HG02623 (cell line): ENCODE results near the gene OR4E2.
"Not testable (repeated sequence)": the region's sequence is repeated elsewhere in the genome, so short reads cannot be mapped to it uniquely, and the experiment has no call there.

ENCODE experiments used
- ATAC-seq: cut with Tn5 transposase; IDR thresholded peaks from one replicate; pipeline ENCODE4 v1.9.1; 2021; ENCODE audit warnings: moderate library complexity; ENCODE audit not compliant: unreplicated experiment

The OR4E2 gene

DNA sequence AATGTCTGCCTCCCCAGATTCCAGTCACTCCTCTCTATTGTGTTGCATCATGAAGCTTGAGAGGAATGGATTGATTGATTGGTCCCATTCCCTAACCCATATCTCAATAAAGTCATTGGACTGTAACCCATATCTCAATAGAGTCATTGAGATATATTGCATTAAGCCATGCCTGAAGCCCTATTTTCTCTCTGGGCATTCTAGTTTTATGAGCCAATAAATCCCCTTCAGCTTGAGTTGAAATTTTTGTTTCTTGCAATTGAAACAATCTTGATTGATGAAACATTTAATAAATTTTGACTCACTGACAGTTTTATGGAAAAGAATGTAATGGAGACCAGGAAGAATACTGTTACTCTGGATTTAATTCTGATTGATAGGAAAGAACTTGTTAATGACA is 40.8 kb downstream of the OR4E2 start:
- ATAC-seq = no peak

DNA sequence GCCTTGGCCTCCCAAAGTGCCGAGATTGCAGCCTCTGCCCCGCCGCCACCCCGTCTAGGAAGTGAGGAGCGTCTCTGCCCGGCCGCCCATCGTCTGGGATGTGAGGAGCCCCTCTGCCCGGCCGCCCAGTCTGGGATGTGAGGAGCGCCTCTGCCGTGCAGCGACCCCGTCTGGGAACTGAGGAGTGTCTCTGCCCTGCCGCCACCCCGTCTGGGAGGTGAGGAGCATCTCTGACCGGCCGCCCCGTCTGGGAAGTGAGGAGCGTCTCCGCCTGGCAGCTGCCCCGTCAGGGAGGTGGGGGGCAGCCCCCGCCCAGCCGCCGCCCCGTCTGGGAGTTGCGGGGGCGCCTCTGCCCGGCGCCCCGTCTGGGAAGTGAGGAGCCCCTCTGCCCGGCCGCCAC is 44.0 kb downstream of the OR4E2 start:
- not testable (repeated sequence) for ATAC-seq

DNA sequence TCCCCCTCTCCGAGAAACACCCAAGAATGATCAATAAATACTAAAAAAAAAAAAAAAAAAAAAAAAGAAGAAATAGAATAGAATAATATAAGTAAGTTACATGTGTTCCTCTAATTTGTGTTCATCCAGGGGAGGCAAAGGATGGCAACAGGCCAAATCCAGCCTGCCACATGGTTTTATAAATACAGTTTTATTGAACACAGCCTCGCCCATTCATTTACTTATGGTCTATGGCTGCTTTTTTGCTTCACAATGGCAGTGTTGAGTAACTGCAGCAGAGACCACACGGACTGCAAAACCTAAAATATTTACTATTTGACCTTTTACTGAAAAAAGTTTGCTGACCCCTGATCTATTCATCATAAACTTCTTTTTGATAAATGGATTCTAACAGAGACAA is 44.9 kb downstream of the OR4E2 start:
- ATAC-seq = not testable (repeated sequence)

DNA sequence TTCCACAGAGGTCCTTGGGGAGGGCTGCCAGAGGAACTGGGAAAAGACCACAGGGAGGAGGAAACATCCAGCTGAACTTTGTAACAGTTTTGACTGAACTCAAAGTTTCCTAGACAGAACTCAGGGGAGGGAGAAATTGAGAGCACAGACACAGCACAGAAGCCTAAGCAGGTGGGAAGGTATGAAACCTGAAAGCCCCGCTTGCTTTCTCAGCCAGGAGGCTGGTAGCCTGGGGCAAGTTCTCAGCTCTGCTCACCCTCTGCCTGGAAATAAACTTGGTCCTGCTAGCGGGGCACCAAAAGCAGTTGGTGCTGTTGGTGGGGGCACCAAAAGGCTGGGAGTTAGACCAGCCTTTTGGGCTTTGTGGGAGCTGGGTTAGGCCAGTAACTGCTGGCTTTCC is 45.9 kb downstream of the OR4E2 start:
- no peak for ATAC-seq

DNA sequence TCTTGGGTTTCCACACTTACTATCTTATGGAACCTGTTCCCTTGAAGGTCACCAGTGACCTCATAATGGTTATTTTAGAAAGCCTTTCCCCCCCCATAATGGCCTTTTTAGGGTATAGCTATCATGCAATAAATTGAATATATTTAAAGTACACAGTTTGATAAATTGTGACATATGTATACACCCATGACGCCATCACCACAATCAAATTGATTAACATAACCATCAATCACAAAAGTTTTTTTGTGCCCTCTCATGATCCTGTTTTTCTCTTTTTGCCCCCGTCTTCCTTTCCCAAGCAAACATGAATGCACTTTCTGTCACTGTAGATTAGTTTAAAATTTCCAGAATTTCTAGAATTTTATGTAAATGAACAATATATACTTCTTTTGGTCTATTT is 48.7 kb downstream of the OR4E2 start:
- ATAC-seq = no peak

DNA sequence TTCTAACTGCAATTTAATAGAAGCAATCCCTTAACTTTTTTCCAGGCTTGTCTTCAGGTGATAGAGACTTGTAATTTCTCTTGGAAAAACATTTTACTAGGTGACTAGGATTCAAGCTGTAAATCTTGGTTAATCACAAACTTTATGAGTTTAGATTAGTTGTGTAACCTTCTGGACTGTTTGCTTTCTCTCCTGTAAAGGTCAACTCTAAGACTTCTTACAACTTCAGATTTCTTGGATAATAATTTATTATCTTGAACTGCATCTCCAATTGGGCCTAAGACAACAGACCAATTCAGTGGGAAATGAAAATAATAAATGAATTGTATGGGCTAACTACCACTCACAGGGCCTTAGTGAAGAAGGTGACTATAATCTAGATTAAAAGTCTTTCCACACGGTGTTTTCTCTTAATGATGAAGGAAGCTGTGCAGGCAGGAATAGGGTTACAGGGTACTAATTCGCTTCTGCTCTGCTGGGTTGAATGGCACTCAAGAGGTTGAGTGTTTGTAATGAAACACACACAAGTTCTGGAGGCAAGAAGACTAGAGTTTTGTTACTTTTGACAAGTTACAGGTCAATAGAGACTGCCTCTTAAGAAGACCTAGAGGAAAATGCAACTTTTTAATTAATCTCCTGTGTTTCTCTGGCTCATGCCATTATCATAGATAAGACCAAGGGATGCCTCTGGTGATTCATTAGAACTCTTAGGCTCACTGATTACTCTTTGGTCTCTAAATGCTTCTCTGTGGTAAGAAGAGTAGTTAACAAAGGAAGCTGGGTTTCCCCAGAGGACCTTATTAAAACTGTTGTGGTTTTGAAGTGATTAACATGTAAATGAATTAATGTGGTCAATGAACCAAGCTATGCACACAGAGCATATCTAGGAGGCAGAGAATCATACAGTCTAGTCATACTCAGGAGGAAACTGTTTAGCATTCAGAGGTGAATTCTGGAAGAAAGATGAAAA is 50.0 kb downstream of the OR4E2 start:
- no peak for ATAC-seq

DNA sequence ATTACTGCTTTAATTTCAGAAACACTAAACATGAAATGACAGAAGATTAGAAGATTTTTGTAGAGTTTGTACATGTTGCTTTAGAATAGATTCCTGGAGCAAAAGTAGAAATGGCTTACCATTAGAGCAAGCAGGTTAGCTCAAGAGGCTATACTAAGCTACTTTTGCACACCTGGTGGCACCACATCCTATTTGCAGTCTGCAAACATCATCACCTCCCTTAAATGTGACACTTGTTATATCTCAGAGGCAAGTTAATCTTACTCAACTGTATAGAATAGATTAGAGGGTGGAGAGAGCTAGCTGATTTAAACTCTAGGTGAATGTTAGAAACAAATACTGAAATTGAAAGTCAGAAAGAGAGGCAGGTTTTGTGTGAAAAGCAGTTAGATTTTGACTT is 50.7 kb downstream of the OR4E2 start:
- ATAC-seq = no peak

DNA sequence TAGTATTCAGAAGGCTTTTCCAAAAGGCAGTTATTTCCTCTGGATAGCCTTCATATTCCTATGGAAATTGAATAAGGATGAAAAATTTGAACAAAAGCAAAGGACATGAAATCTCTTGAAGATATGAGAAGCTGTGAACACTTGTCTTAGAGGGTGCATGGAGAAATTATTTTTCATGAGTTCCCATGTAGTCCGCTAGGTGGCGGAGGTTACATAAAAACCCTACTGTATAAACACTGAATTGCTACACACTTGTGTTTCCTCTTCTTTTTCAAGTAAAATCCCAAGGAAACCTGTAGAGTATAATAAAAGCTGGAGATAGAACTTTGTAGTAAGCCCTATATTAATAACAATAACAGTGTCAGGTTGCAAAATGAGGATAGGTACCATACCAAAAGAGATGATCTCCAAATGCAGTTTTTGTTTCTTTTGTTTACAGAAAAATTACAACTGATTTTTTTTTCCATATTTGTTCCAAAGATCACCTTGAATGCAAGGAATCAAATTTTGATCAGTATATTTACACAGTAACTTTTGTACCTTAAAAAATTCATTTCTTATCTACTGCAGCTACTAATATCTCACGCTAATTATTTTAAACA is 57.8 kb downstream of the OR4E2 start:
- ATAC-seq = no peak

DNA sequence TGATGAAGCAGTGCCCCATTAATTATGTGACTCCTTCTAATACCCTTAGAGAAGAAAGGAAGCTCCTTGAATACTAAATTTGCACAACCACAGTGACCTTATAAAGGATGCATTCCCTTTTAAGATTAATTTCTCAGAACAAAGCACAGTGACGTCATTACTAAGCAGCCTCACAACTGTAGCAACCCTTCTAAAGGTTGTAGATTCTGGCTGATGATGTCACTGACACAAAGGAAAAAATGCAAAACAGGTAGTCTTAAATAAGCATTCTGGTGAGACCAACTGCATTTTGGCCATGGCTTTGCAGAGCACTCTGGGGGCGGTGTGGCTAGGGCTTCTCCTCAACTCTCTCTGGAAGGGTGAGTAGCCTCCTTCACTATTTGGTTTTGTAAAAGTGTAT is 58.4 kb downstream of the OR4E2 start:
- ATAC-seq = no peak

DNA sequence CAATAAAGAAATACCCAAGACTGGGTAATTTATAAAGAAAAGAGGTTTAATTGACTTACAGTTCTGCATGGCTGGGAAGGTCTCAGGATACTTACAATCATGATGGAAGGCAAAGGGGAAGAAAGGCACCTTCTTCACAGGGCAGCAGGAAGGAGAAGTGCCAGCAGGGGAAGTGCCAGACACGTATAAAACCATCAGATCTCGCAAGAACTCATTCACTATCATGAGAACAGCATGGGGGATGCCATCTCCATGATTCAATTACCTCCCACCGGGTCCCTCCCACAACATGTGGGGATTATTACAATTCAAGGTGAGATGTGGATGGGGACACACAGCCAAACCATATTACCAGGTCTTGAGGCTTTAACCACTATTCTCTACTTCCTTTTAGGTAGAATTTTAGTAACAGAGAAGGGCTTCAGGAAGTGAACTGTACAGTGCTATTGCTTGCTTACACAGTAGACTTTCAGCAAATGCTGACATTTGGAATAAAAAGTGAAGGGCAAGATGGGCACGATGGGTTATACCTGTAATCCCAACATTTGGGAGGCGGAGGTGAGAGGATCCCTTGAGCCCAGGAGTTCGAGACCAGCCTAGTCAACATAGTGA is 60.8 kb downstream of the OR4E2 start:
- no peak for ATAC-seq
